Neuronal stem cell (in vitro differentiated cells): ENCODE data around the gene LCTL. TPM values are rescaled to one million over a fixed set of nuclear protein-coding genes. Genes with fewer than 3 reads are reported as not detected.

Source experiments
- DNase-seq: peaks from one replicate; pipeline ENCODE4 v3.0.0-alpha.2; 2013; ENCODE audit warnings: low spot score
- H2AFZ ChIP-seq: one replicate; pipeline ENCODE4 v1.6.1; 2013; ENCODE audit warnings: mild to moderate bottlenecking, low read length, inconsistent platforms
- H2AK5ac ChIP-seq: 2 replicates; pipeline ENCODE4 v1.6.1; 2013; ENCODE audit warnings: low read depth, mild to moderate bottlenecking, inconsistent platforms, low read length, moderate library complexity, mixed read lengths
- H2BK120ac ChIP-seq: 2 replicates; pipeline ENCODE4 v1.6.1; 2013; ENCODE audit warnings: low read depth, mild to moderate bottlenecking, inconsistent platforms, low read length, moderate library complexity, mixed read lengths
- H2BK12ac ChIP-seq: one replicate; pipeline ENCODE4 v1.6.1; 2013; ENCODE audit warnings: low read length, inconsistent platforms
- H2BK15ac ChIP-seq: 2 replicates; pipeline ENCODE4 v1.6.1; 2013; ENCODE audit warnings: mild to moderate bottlenecking, low read length, inconsistent platforms, mixed read lengths
- H2BK5ac ChIP-seq: one replicate; pipeline ENCODE4 v1.6.1; 2013; ENCODE audit warnings: inconsistent platforms, mild to moderate bottlenecking, low read length, moderate library complexity
- H3K14ac ChIP-seq: one replicate; pipeline ENCODE4 v1.6.1; 2013; ENCODE audit warnings: low read length, inconsistent platforms
- H3K18ac ChIP-seq: 2 replicates; pipeline ENCODE4 v1.6.1; 2013; ENCODE audit warnings: low read length, inconsistent platforms
- H3K23ac ChIP-seq: 2 replicates; pipeline ENCODE4 v1.6.1; 2013; ENCODE audit warnings: low read depth, mild to moderate bottlenecking, mixed read lengths, low read length, inconsistent platforms; ENCODE audit not compliant: poor library complexity
- H3K27ac ChIP-seq: replicated peaks from 3 replicates; pipeline ENCODE4 v1.5.1; 2013; ENCODE audit warnings: low read length, inconsistent platforms
- H3K27me3 ChIP-seq, 3 experiments: 2 replicates each; pipeline ENCODE4 v1.6.1; 2013; ENCODE audit warnings: low read length in 3 of 3, mild to moderate bottlenecking in 2 of 3, inconsistent platforms in 1 of 3, low read depth in 1 of 3, mixed read lengths in 1 of 3, moderate library complexity in 1 of 3; ENCODE audit not compliant: control insufficient read depth in 3 of 3, insufficient read depth in 3 of 3
- H3K36me3 ChIP-seq, 2 donors: replicated peaks in 1 of 2; 2 replicates each; pipeline ENCODE4 v1.6.1; 2013; ENCODE audit warnings: low read length in 2 of 2; ENCODE audit not compliant: control insufficient read depth in 2 of 2, insufficient read depth in 2 of 2
- H3K4ac ChIP-seq: 2 replicates; pipeline ENCODE4 v1.6.1; 2013; ENCODE audit warnings: inconsistent platforms, mild to moderate bottlenecking, low read length, moderate library complexity
- H3K4me1 ChIP-seq, 2 donors: 1 replicate in 1 of 2; 2 replicates in 1 of 2; pipeline ENCODE4 v1.6.1; 2013; ENCODE audit warnings: low read length in 2 of 2, low read depth in 1 of 2; ENCODE audit not compliant: control insufficient read depth in 2 of 2, insufficient read depth in 1 of 2
- H3K4me2 ChIP-seq: one replicate; pipeline ENCODE4 v1.6.1; 2013; ENCODE audit warnings: mild to moderate bottlenecking, low read length, inconsistent platforms; ENCODE audit not compliant: insufficient read depth, poor library complexity, severe bottlenecking
- H3K4me3 ChIP-seq, 2 donors: 2 replicates each; pipeline ENCODE4 v1.5.1; 2013; ENCODE audit warnings: low read length in 2 of 2, mild to moderate bottlenecking in 2 of 2, inconsistent platforms in 1 of 2, moderate library complexity in 1 of 2
- H3K79me1 ChIP-seq: one replicate; pipeline ENCODE4 v1.6.1; 2013; ENCODE audit warnings: low read depth, mild to moderate bottlenecking, inconsistent platforms, low read length, moderate library complexity
- H3K9ac ChIP-seq: one replicate; pipeline ENCODE4 v1.6.1; 2013; ENCODE audit warnings: mild to moderate bottlenecking, low read depth, low read length, inconsistent platforms; ENCODE audit not compliant: poor library complexity
- H3K9me3 ChIP-seq, 2 donors: replicated peaks in 1 of 2; 2 replicates each; pipeline versions ENCODE3 to v1.6.1; 2013; ENCODE audit warnings: low read length in 2 of 2, mild to moderate bottlenecking in 2 of 2, inconsistent platforms in 1 of 2, low read depth in 1 of 2, mixed read lengths in 1 of 2, moderate library complexity in 1 of 2; ENCODE audit not compliant: control insufficient read depth in 2 of 2, insufficient read depth in 1 of 2
- H4K8ac ChIP-seq: one replicate; pipeline ENCODE4 v1.6.1; 2013; ENCODE audit warnings: low read depth, mild to moderate bottlenecking, inconsistent platforms, low read length, moderate library complexity
- H4K91ac ChIP-seq: one replicate; pipeline ENCODE4 v1.6.1; 2013; ENCODE audit warnings: low read length, low read depth, mild to moderate bottlenecking, inconsistent platforms; ENCODE audit not compliant: poor library complexity
- WGBS, 2 donors: extraction: QIAGEN DNeasy Blood & Tissue Kit; methylation state at CpG; one replicate each; pipeline ENCODE4 v1.1.7; 2013; ENCODE audit warnings: missing lambda C conversion rate in 2 of 2, mixed read lengths in 1 of 2; ENCODE audit not compliant: insufficient read length in 2 of 2, insufficient replicate concordance in 1 of 2; ENCODE audit errors: extremely low coverage in 2 of 2; 5-methylcytosine and 5-hydroxymethylcytosine counted together
- polyA plus RNA-seq, 2 experiments: library from polyadenylated mRNA; stranded (reverse); fragments of 200-250 nt; gene quantifications; one replicate each; pipeline ENCODE4 v1.2.3, GENCODE V29; 2013

LCTL gene, protein sequence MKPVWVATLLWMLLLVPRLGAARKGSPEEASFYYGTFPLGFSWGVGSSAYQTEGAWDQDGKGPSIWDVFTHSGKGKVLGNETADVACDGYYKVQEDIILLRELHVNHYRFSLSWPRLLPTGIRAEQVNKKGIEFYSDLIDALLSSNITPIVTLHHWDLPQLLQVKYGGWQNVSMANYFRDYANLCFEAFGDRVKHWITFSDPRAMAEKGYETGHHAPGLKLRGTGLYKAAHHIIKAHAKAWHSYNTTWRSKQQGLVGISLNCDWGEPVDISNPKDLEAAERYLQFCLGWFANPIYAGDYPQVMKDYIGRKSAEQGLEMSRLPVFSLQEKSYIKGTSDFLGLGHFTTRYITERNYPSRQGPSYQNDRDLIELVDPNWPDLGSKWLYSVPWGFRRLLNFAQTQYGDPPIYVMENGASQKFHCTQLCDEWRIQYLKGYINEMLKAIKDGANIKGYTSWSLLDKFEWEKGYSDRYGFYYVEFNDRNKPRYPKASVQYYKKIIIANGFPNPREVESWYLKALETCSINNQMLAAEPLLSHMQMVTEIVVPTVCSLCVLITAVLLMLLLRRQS
- 10.9 TPM for polyA plus RNA-seq (2013, experiment 1 of 2)
- polyA plus RNA-seq (2013, experiment 2 of 2), result 10.4 TPM

DNA sequence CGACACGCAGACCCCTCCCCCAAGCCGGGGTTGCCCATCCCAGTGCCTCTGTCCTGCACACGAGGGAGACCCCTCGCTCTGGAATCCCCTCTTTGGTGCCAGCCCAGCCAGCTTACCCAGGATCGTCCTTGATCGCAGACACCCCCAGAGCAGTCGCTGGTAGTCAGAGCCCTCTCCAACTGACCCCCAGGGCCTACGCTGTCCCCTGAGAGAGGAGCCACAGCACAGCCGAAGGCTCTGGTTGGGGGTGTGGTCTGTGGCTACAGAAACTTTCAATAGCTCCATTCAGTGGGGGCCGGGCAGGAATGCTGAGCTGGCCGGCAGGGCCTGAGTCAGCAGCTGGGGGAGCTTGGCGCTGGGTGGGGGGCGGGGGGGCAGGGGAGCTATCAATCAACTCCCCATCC is at the start of gene LCTL:
LCTL (minus strand) TSS at position 258 of the 404 bp plus-strand sequence. CDS start 633 bp downstream, outside the sequence.
- Histone ChIP-seq H3K4me2 (peak within 1 kb of the TSS; percentile 41), H3K27ac (peak within 1 kb of the TSS; percentile 83), H2AK5ac (peak within 1 kb of the TSS; percentile 96), H3K4me1 (peaks cover 12 to 29% of the 10 kb centered on the region in 2 donors), H2BK120ac (no peak within 1 kb of the TSS), H2AFZ (peak within 1 kb of the TSS; percentile 93), H2BK15ac (peak within 1 kb of the TSS; percentile 94), H2BK12ac (peak within 1 kb of the TSS; percentile 93), H3K14ac (peak within 1 kb of the TSS; percentile 56), H4K91ac (peak within 1 kb of the TSS; percentile 22), H3K18ac (peak within 1 kb of the TSS; percentile 88), H2BK5ac (peak within 1 kb of the TSS; percentile 89), H3K23ac (peak within 1 kb of the TSS; percentile 63), H3K79me1 (peaks cover 9% of the 10 kb centered on the region), H3K4ac (peak within 1 kb of the TSS; percentile 96), H3K27me3 (no peaks in the 10 kb centered on the region), H3K4me3 (peak within 1 kb of the TSS; percentile 35 to 61), H3K9ac (peak within 1 kb of the TSS; percentile 82), H4K8ac (no peak within 1 kb of the TSS), H3K36me3 (peaks cover 0 to 6% of the 10 kb centered on the region in 2 donors), H3K9me3 (no peaks in the 10 kb centered on the region)
- peak; percentile 63 for DNase-seq
- no CpG with 5 or more reads among the region's 14 CpGs for WGBS, 2 donors

DNA sequence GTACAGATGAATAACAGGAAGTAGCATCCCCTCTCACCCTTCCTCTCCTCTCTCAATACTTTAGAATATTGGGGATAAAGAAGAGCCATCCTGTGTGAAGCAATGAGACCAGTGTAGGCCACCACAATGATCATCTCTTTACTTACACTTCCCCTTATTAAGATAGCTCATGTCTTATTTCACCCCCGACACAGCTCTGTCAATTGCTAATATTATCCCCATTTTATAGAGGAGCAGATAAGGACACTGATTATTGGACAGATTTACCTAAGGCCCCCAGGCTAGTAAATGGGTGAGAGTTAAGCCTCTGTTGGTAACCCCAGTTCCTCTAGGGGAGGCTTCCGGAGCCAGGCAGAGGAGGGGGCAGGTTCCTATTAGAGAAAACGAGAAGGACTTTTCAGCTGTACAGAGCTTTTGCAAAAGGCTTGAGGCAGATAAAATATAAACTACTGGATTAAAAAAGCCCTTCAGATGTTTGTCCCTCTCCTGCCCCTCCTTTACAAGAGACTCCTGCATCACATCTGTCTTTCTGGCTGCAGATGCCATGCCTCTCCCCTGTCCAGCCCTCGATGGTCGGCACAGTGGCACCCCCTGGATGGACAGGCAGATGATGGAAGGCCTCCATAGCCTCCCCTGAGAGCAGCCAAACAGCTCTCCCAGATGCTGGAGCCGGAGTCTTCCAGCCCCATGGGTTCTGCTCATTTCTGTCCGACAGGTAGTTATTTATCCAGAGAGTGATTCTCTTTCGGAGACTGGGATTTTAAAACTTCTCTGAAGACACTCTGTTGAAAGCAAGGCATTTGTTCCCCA is 49.4 kb upstream of the LCTL start:
- H3K4me3 ChIP-seq, result no peak overlapping the region
- no peak overlapping the region for H2BK120ac ChIP-seq
- H2AK5ac ChIP-seq, result no peak overlapping the region
- no peak overlapping the region for H3K23ac ChIP-seq
- no peaks in the 10 kb centered on the region for H3K36me3 ChIP-seq
- peaks cover 0 to 25% (median 0%) of the 10 kb centered on the region in 3 experiments for H3K27me3 ChIP-seq
- H3K14ac ChIP-seq, result no peak overlapping the region
- no peak overlapping the region for H4K91ac ChIP-seq
- H3K4ac ChIP-seq, result no peak overlapping the region
- no CpG with 5 or more reads among the region's 8 CpGs for WGBS, 2 donors
- H2AFZ ChIP-seq, result no peak overlapping the region
- H3K4me2 ChIP-seq, result no peak overlapping the region
- H3K9me3 ChIP-seq, result no peaks in the 10 kb centered on the region
- H2BK12ac ChIP-seq, result no peak overlapping the region
- peaks cover 3 to 14% of the 10 kb centered on the region in 2 donors for H3K4me1 ChIP-seq
- no peaks in the 10 kb centered on the region for H3K79me1 ChIP-seq
- no peak overlapping the region for H3K18ac ChIP-seq
- DNase-seq, result no peak
- H2BK15ac ChIP-seq, result no peak overlapping the region
- H3K9ac ChIP-seq, result no peak overlapping the region
- H3K27ac ChIP-seq, result no peak overlapping the region
- H4K8ac ChIP-seq, result no peak overlapping the region
- no peak overlapping the region for H2BK5ac ChIP-seq

DNA sequence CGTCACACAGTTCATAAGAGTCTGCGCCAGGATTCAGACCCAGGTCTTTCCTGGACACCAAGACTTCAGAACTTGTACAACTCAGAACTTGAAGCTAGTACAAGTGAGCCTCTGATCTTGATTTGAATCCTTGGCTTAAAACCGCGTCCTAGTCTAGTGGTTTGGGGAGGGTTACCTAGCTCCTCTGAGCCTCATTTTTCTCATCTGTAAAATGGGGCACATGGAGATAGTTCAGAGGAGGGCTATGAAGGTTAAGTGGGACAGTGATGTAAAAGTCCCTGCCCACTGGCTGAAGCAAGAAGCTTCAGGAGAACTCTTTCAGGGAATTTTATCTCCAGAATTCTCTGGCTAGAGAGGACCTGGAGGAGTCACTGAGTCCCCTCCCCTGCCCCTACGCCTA is 48.7 kb upstream of the LCTL start:
- Histone ChIP-seq H3K9me3 (no peaks in the 10 kb centered on the region), H3K36me3 (no peaks in the 10 kb centered on the region), H3K27me3 (peaks cover 0 to 32% (median 0%) of the 10 kb centered on the region in 3 experiments), H2AFZ (no peak overlapping the region), H3K79me1 (no peaks in the 10 kb centered on the region), H3K4ac (no peak overlapping the region), H3K9ac (no peak overlapping the region), H3K27ac (no peak overlapping the region), H3K18ac (no peak overlapping the region), H2BK120ac (no peak overlapping the region), H3K4me2 (no peak overlapping the region), H2AK5ac (no peak overlapping the region), H4K8ac (no peak overlapping the region), H2BK15ac (no peak overlapping the region), H2BK5ac (no peak overlapping the region), H3K4me3 (no peak overlapping the region), H2BK12ac (no peak overlapping the region), H3K14ac (no peak overlapping the region), H3K4me1 (peaks cover 2 to 9% of the 10 kb centered on the region in 2 donors), H4K91ac (no peak overlapping the region), H3K23ac (no peak overlapping the region)
- no peak for DNase-seq
- WGBS, 2 donors, result no CpG with 5 or more reads among the region's 5 CpGs
